Endodermal cell (in vitro differentiated cells): ENCODE data around the gene EIPR1. TPM values are rescaled to one million over a fixed set of nuclear protein-coding genes. Genes with fewer than 3 reads are reported as not detected.

Source experiments
- DNase-seq: peaks from one replicate; pipeline ENCODE4 v3.0.0-alpha.2; 2017
- H3K27ac ChIP-seq: 2 replicates; pipeline ENCODE4 v1.5.1; 2013; ENCODE audit warnings: mild to moderate bottlenecking, low read depth, low read length, moderate library complexity
- H3K27me3 ChIP-seq: 2 replicates; pipeline ENCODE4 v1.6.1; 2013; ENCODE audit warnings: mild to moderate bottlenecking, low read length, moderate library complexity; ENCODE audit not compliant: insufficient read depth, control insufficient read depth, poor library complexity, severe bottlenecking
- H3K36me3 ChIP-seq: 2 replicates; pipeline ENCODE4 v1.7.0; 2013; ENCODE audit warnings: mild to moderate bottlenecking, low read length, moderate library complexity; ENCODE audit not compliant: control insufficient read depth, insufficient read depth
- H3K4me1 ChIP-seq: one replicate; pipeline ENCODE4 v1.7.0; 2013; ENCODE audit warnings: low read length; ENCODE audit not compliant: control insufficient read depth, insufficient read depth
- H3K4me3 ChIP-seq: 2 replicates; pipeline ENCODE4 v1.5.1; 2013; ENCODE audit warnings: mild to moderate bottlenecking, low read length, moderate library complexity
- H3K9ac ChIP-seq: 2 replicates; pipeline ENCODE4 v1.6.1; 2013; ENCODE audit warnings: mild to moderate bottlenecking, low read length, moderate library complexity; ENCODE audit not compliant: poor library complexity, severe bottlenecking; ENCODE audit errors: extremely low read depth
- H3K9me3 ChIP-seq: 2 replicates; pipeline ENCODE4 v1.6.1; 2013; ENCODE audit warnings: mild to moderate bottlenecking, low read length, moderate library complexity; ENCODE audit not compliant: control insufficient read depth
- H3K27ac Mint-ChIP-seq: 2 replicates; pipeline ENCODE4 v1.8.0; 2020; ENCODE audit warnings: mixed read lengths
- H3K27me3 Mint-ChIP-seq: 2 replicates; pipeline ENCODE4 v1.8.0; 2021; ENCODE audit warnings: mild to moderate bottlenecking, mixed read lengths; ENCODE audit not compliant: insufficient read depth
- H3K36me3 Mint-ChIP-seq: 2 replicates; pipeline ENCODE4 v1.8.0; 2020; ENCODE audit warnings: low read depth, mixed read lengths
- H3K4me1 Mint-ChIP-seq: 2 replicates; pipeline ENCODE4 v1.8.0; 2020; ENCODE audit warnings: mixed read lengths
- H3K4me3 Mint-ChIP-seq: 2 replicates; pipeline ENCODE4 v1.8.0; 2020; ENCODE audit warnings: mild to moderate bottlenecking, moderate library complexity, mixed read lengths
- H3K9me3 Mint-ChIP-seq: 2 replicates; pipeline ENCODE4 v1.8.0; 2020; ENCODE audit warnings: mild to moderate bottlenecking, mixed read lengths
- CTCF ChIP-seq: fragments of 200-600 bp; sonication (generic); conservative IDR thresholded peaks from 2 replicates; pipeline ENCODE4 v1.5.0; 2021; ENCODE audit warnings: antibody characterized with exemption, mild to moderate bottlenecking
- WGBS, 2 experiments: methylation state at CpG; one replicate each; pipeline versions ENCODE4 v1.1.5 to v1.1.7; 2013; ENCODE audit warnings: missing lambda C conversion rate in 2 of 2, mixed read lengths in 1 of 2; ENCODE audit not compliant: insufficient coverage in 1 of 2, insufficient read length in 1 of 2; 5-methylcytosine and 5-hydroxymethylcytosine counted together
- total RNA-seq, 2 donors: library from RNA; stranded (reverse); fragmentation: NEBNext Ultra II Directional in 1 of 2; extraction: Animal tissue kit (Norgen Biotek cat#: 25700) in 1 of 2; gene quantifications; 2 replicates in 1 of 2; 3 replicates in 1 of 2; pipeline ENCODE4 v1.2.1, GENCODE V29; 2021

The EIPR1 gene
- total RNA-seq, 2 donors from 2014 or later: 30.1 to 36.8 TPM

GRCh38 chr2:3214065-3214464 lies 163.6 kb downstream of the EIPR1 start:
- no peak overlapping the region for H3K27ac ChIP-seq
- peaks cover 12% of the 10 kb centered on the region for H3K36me3 ChIP-seq
- no peaks in the 10 kb centered on the region for H3K4me1 ChIP-seq
- DNase-seq: peak; percentile 17
- H3K9me3 ChIP-seq: no peaks in the 10 kb centered on the region
- Mint-ChIP-seq H3K9me3 (no peaks in the 10 kb centered on the region), H3K4me1 (no peaks in the 10 kb centered on the region), H3K36me3 (peaks cover 10% of the 10 kb centered on the region), H3K27me3 (no peaks in the 10 kb centered on the region), H3K27ac (peak overlapping the region; percentile 35), H3K4me3 (no peak overlapping the region)
- no peaks in the 10 kb centered on the region for H3K27me3 ChIP-seq
- no peak overlapping the region for H3K4me3 ChIP-seq
- H3K9ac ChIP-seq: no peak overlapping the region
- WGBS, 2 experiments: 91 to 98% methylated on average over 7 of the region's 7 CpGs
- TF ChIP-seq CTCF: no peak

GRCh38 chr2:3212984-3213383 lies 164.6 kb downstream of the EIPR1 start:
- Histone ChIP-seq H3K27ac (no peak overlapping the region), H3K4me3 (no peak overlapping the region), H3K36me3 (peaks cover 12% of the 10 kb centered on the region), H3K27me3 (no peaks in the 10 kb centered on the region), H3K9ac (no peak overlapping the region), H3K9me3 (no peaks in the 10 kb centered on the region), H3K4me1 (no peaks in the 10 kb centered on the region)
- TF ChIP-seq CTCF: no peak
- DNase-seq: peak; percentile 0
- no peak overlapping the region for H3K4me3 Mint-ChIP-seq
- no peaks in the 10 kb centered on the region for H3K27me3 Mint-ChIP-seq
- no peaks in the 10 kb centered on the region for H3K9me3 Mint-ChIP-seq
- no peak overlapping the region for H3K27ac Mint-ChIP-seq
- H3K4me1 Mint-ChIP-seq: no peaks in the 10 kb centered on the region
- H3K36me3 Mint-ChIP-seq: peaks cover 10% of the 10 kb centered on the region
- WGBS, 2 experiments: 99 to 100% methylated on average over 4 to 5 of the region's 6 CpGs

GRCh38 chr2:3212061-3212362 lies 165.6 kb downstream of the EIPR1 start:
- WGBS, 2 experiments: 94 to 100% methylated on average over 1 to 5 of the region's 5 CpGs
- H3K36me3 ChIP-seq: peaks cover 12% of the 10 kb centered on the region
- Mint-ChIP-seq H3K27ac (no peak overlapping the region), H3K36me3 (peaks cover 10% of the 10 kb centered on the region), H3K4me3 (no peak overlapping the region), H3K4me1 (no peaks in the 10 kb centered on the region), H3K27me3 (no peaks in the 10 kb centered on the region), H3K9me3 (no peaks in the 10 kb centered on the region)
- H3K9me3 ChIP-seq: no peaks in the 10 kb centered on the region
- H3K4me1 ChIP-seq: no peaks in the 10 kb centered on the region
- H3K27me3 ChIP-seq: no peaks in the 10 kb centered on the region
- no peak overlapping the region for H3K9ac ChIP-seq
- no peak for DNase-seq
- H3K27ac ChIP-seq: no peak overlapping the region
- no peak overlapping the region for H3K4me3 ChIP-seq
- no peak for TF ChIP-seq CTCF
